Mucosa of descending colon (tissue), 3 donors: Measurements from ENCODE around the gene AFAP1. TPM values are rescaled to one million over a fixed set of nuclear protein-coding genes. Genes with fewer than 3 reads are reported as not detected.

Experiments
- ATAC-seq: fragments of 200-7000 bp; cut with Tn5 transposase; one replicate; pipeline ENCODE4 v1.9.1; 2020; ENCODE audit warnings: mild to moderate bottlenecking, moderate library complexity
- DNase-seq, 3 donors: peaks; one replicate each; pipeline ENCODE4 v3.0.0-alpha.2; 2020
- H3K36me3 ChIP-seq: fragments of 200-600 bp; one replicate; pipeline ENCODE4 v1.8.0; 2021; ENCODE audit warnings: low read depth, mild to moderate bottlenecking
- H3K4me1 ChIP-seq: fragments of 200-600 bp; one replicate; pipeline ENCODE4 v1.8.0; 2021; ENCODE audit warnings: low read depth, mild to moderate bottlenecking
- H3K4me3 ChIP-seq: fragments of 200-600 bp; one replicate; pipeline ENCODE4 v1.8.0; 2021; ENCODE audit warnings: mild to moderate bottlenecking
- H3K9me3 ChIP-seq: fragments of 200-600 bp; one replicate; pipeline ENCODE4 v1.8.0; 2021; ENCODE audit warnings: mild to moderate bottlenecking
- intact Hi-C, 2 donors: fragments of 100-400 bp; cut with DNase I in 1 of 2; cut with micrococcal nuclease in 1 of 2; formaldehyde crosslinking; loops; one replicate each; pipeline versions ENCODE4 v1.11.0 to v1.11.1; 2022; cut with DNase I, micrococcal nuclease
- total RNA-seq, 3 donors: library from RNA; stranded (reverse); fragmentation: NEBNext Ultra II Directional in 2 of 3; extraction: Animal tissue kit (Norgen Biotek cat#: 25700) in 2 of 3; gene quantifications; one replicate each; pipeline versions ENCODE4 v1.2.1 to v1.2.4, GENCODE V29; 2021 to 2023
- TF ChIP-seq, protein P1 (sequence below): fragments of 200-600 bp; IDR thresholded peaks from one replicate; pipeline ENCODE4 v1.8.0; 2022; ENCODE audit warnings: antibody characterized with exemption, mild to moderate bottlenecking
- donor health status: DM: no; HTN: no; CAD: no; lungs with moderate emphysema.
- donor health status: DM: no; HTN: no; CAD: no.
- donor health status: DM: no; HTN: yes; CAD: no.

AFAP1 gene
- total RNA-seq, 3 donors from 2014 or later, result 31.4 to 59.1 (median 37.1) TPM

DNA sequence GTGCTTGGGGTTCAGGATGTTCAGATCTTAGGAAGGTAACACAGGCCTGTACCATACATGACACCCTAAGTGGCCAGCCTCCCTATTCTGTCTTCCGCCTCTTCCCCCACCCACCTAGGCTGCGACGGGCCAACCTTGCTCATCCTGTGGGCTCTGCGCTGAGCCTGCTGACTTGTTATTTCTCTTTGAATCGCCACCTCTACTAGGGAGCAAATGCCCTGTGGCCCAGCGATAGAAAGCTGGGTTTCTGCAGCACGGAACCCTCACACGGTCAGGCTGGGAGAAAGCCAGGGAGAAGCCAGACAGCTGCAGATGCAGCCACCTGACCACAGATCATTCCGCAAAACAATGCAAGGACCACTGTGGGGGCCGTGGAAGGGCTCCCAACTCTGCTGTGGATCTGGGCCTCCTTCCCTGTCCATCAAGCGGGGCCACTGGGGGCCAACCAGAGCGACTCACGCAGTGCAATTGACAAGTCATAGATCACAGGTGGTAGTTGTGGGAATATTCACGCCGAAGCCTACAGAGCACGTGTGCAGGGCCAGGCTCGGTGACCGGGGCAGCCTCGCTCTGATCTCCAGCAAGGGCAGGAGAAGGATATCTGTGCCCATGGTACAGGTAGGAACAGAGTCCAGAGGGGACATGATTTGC lies 227.5 kb downstream of the AFAP1 start:
- H3K4me3 ChIP-seq, result no peak overlapping the region
- TF ChIP-seq, protein P1, sequence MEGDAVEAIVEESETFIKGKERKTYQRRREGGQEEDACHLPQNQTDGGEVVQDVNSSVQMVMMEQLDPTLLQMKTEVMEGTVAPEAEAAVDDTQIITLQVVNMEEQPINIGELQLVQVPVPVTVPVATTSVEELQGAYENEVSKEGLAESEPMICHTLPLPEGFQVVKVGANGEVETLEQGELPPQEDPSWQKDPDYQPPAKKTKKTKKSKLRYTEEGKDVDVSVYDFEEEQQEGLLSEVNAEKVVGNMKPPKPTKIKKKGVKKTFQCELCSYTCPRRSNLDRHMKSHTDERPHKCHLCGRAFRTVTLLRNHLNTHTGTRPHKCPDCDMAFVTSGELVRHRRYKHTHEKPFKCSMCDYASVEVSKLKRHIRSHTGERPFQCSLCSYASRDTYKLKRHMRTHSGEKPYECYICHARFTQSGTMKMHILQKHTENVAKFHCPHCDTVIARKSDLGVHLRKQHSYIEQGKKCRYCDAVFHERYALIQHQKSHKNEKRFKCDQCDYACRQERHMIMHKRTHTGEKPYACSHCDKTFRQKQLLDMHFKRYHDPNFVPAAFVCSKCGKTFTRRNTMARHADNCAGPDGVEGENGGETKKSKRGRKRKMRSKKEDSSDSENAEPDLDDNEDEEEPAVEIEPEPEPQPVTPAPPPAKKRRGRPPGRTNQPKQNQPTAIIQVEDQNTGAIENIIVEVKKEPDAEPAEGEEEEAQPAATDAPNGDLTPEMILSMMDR, result no peak
- intact Hi-C loops, result loop anchor here in 1 of 2 donors (10.0 kb wide), 1 partner anchor 517 kb away; the partner anchor contains the start of gene SORCS2
- H3K36me3 ChIP-seq, result no peaks in the 10 kb centered on the region
- no peaks in the 10 kb centered on the region for H3K4me1 ChIP-seq
- no peaks in the 10 kb centered on the region for H3K9me3 ChIP-seq
- ATAC-seq (no peak), DNase-seq (peak in 1 of 3 donors; percentile 15)

DNA sequence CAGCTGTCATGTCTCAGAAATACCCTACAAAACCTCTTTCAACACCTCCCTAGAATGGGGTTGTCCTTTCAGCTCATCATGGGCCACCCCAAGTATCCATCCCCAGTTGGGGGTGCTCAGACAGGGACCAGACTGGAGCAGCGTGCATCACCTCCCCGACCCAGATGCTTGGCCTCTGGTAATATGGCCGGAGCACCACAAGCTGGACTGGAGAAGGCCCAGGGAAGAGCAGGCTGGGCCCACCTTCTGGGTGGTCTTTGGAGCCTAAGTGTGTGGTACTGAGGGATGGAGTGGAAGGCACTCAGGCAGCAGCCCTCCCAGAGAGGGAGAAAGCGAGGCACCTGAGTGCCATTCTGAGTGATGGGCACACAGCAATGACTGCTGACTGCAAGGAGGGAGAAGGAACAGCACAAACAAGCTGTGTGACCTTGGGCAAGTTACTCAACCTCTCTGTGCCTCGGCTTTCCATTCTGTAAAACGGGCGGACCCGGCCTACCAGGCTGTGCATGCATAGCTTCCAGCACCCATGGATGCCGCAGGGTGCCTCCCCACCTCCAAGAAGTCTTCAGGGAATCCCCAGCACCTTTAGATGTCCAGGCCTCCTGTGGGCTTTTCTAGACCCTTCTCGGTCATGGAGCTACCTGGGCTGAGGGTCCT lies 228.2 kb downstream of the AFAP1 start:
- intact Hi-C loops, result loop anchor here in 1 of 2 donors (10.0 kb wide), 1 partner anchor 517 kb away; the partner anchor contains the start of gene SORCS2
- ATAC-seq (no peak), DNase-seq (peak in 1 of 3 donors; percentile 28)
- Histone ChIP-seq H3K9me3 (no peaks in the 10 kb centered on the region), H3K4me1 (no peaks in the 10 kb centered on the region), H3K4me3 (no peak overlapping the region), H3K36me3 (no peaks in the 10 kb centered on the region)
- TF ChIP-seq, protein P1, result no peak

DNA sequence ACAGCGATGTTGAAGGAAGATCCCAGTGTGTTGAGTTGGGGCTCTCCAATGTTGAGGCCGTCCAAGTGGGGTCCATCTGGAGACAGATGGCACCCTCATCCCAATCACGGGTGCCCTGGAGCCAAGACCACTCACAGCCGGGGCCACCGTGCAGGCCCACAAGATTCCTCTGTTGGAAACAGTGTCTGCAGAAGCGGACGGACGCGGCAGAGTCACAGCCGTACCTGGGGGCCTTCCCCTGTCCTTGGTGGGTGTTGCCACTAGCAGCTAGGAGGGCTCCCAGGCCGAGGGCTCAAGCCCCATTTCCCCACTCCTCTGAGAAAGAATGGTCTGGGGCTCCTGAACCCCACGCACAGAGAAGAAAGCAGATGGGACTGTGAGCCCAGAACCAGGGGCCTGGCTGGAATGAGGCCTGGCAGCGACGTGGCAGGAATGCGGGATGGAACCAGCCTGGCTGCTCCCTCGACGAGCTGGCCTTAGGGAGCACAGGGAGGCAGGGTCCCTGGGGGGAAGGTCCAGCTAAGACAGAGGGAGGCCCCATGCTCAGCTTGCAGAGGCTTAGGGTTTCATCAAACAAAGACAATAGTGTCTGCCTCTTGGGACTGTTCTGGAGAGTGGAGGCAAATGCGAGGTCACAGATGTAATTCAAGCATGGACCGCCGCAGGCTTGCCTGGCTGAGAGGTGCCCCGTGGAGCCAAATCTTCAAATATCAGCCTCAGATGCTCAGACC lies 228.9 kb downstream of the AFAP1 start:
- peak in 1 of 3 donors; percentile 26 for DNase-seq
- intact Hi-C loops, result loop anchor here in 1 of 2 donors (10.0 kb wide), 1 partner anchor 516 kb away; the partner anchor contains the start of gene SORCS2
- no peak overlapping the region for H3K4me3 ChIP-seq
- TF ChIP-seq, protein P1, result no peak
- no peaks in the 10 kb centered on the region for H3K9me3 ChIP-seq
- no peaks in the 10 kb centered on the region for H3K36me3 ChIP-seq
- no peak for ATAC-seq
- H3K4me1 ChIP-seq, result no peaks in the 10 kb centered on the region

DNA sequence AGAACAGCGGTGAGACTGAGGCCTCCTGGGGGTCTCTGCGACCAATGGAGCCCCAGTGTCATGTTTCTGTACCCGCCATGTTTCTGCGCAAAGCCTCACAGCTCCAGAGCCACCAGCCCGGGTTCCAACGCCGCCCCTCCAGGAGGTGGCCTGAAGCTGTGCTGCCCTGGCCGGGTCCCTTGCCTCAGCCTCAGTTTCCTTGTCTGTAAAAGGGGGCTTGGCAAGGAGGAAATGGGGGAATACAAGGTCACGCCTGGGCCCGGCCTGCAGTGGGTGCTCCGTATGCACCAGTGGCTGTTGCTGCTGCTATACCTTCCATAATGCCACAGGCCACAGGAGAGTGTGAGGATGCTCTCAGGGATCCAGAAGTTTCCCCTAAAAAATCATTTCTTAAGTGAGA lies 229.5 kb downstream of the AFAP1 start:
- Histone ChIP-seq H3K36me3 (no peaks in the 10 kb centered on the region), H3K4me1 (no peaks in the 10 kb centered on the region), H3K9me3 (no peaks in the 10 kb centered on the region), H3K4me3 (no peak overlapping the region)
- DNase-seq (peak in 1 of 3 donors; percentile 24), ATAC-seq (no peak)
- TF ChIP-seq, protein P1, result no peak
- intact Hi-C loops, result loop anchor here in 1 of 2 donors (10.0 kb wide), 1 partner anchor 515 kb away; the partner anchor contains the start of gene SORCS2

DNA sequence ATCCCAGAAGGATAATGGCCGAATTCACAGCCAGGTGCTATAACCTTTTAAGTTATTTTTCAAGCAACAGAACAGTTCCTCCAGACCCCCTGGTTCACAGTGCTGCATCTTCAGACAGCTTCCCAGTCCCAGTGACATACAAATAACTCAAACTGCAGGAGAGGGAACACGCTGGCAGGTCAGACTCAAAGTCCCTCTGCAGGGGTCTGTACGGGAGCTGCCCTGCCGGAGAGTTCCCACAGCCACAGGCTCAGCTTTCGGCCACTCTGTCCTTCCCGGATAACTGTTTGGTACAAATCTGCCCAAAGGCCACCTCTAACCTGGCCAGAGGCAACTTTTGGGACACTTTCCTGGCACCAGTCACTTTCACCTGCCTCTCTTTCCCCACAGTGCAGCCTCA lies 230.2 kb downstream of the AFAP1 start:
- TF ChIP-seq, protein P1, result no peak
- Histone ChIP-seq H3K4me3 (no peak overlapping the region), H3K9me3 (no peaks in the 10 kb centered on the region), H3K36me3 (no peaks in the 10 kb centered on the region), H3K4me1 (no peaks in the 10 kb centered on the region)
- no peak for ATAC-seq
- intact Hi-C loops, result no loop called here
- DNase-seq, result peak in 1 of 3 donors; percentile 22
